Liver (tissue), 9 donors: ENCODE measurements around the gene FGF3. TPM values are rescaled to one million over a fixed set of nuclear protein-coding genes. Genes with fewer than 3 reads are reported as not detected.

Experiments
- DNase-seq: peaks from one replicate; pipeline ENCODE4 v3.0.0-alpha.2; 2017; ENCODE audit warnings: low spot score
- H3K27ac ChIP-seq, 2 donors: one replicate each; pipeline ENCODE4 v1.7.0; 2013; ENCODE audit warnings: inconsistent platforms in 2 of 2, low read length in 2 of 2, control low read depth in 1 of 2, low read depth in 1 of 2, mild to moderate bottlenecking in 1 of 2
- H3K27me3 ChIP-seq, 4 donors: one replicate each; pipeline versions ENCODE4 v1.6.1 to v1.7.0; 2013; ENCODE audit warnings: low read length in 3 of 4, inconsistent platforms in 1 of 4, mild to moderate bottlenecking in 1 of 4, moderate library complexity in 1 of 4; ENCODE audit not compliant: control insufficient read depth in 4 of 4, insufficient read depth in 4 of 4
- H3K36me3 ChIP-seq, 4 donors: one replicate each; pipeline versions ENCODE4 v1.6.1 to v1.7.0; 2013; ENCODE audit warnings: low read length in 3 of 4, mild to moderate bottlenecking in 3 of 4, low read depth in 1 of 4, moderate library complexity in 1 of 4; ENCODE audit not compliant: control insufficient read depth in 4 of 4, insufficient read depth in 3 of 4
- H3K4me1 ChIP-seq, 4 donors: one replicate each; pipeline versions ENCODE4 v1.6.1 to v1.7.0; 2013; ENCODE audit warnings: low read length in 3 of 4, mild to moderate bottlenecking in 3 of 4, moderate library complexity in 1 of 4; ENCODE audit not compliant: control insufficient read depth in 4 of 4, insufficient read depth in 4 of 4
- H3K4me3 ChIP-seq, 3 donors: one replicate each; pipeline versions ENCODE4 v1.6.1 to v1.7.0; 2013; ENCODE audit warnings: low read length in 3 of 3, control low read depth in 1 of 3, low read depth in 1 of 3, mild to moderate bottlenecking in 1 of 3
- H3K9ac ChIP-seq, 2 donors: one replicate each; pipeline ENCODE4 v1.7.0; 2013; ENCODE audit warnings: low read length in 2 of 2, mild to moderate bottlenecking in 2 of 2, moderate library complexity in 2 of 2, control low read depth in 1 of 2, low read depth in 1 of 2
- H3K9me3 ChIP-seq, 4 donors: one replicate each; pipeline versions ENCODE4 v1.6.1 to v1.7.0; 2013; ENCODE audit warnings: low read length in 3 of 4; ENCODE audit not compliant: control insufficient read depth in 4 of 4
- EGR1 ChIP-seq, 2 donors: IDR thresholded peaks; 2 replicates each; pipeline ENCODE4 v1.6.1; 2016 to 2018; ENCODE audit warnings: antibody characterized with exemption in 2 of 2, low read depth in 2 of 2
- FOXA1 ChIP-seq: IDR thresholded peaks from 2 replicates; pipeline ENCODE4 v1.6.1; 2016; ENCODE audit warnings: antibody characterized with exemption
- FOXA2 ChIP-seq: IDR thresholded peaks from 2 replicates; pipeline ENCODE4 v1.6.1; 2016; ENCODE audit warnings: antibody characterized with exemption
- HNF4A ChIP-seq, 2 donors: conservative IDR thresholded peaks; 2 replicates each; pipeline ENCODE4 v1.6.1; 2016; ENCODE audit warnings: antibody characterized with exemption in 2 of 2, mild to moderate bottlenecking in 2 of 2
- HNF4G ChIP-seq: IDR thresholded peaks from 2 replicates; pipeline ENCODE4 v1.6.1; 2016; ENCODE audit warnings: antibody characterized with exemption
- JUND ChIP-seq, 2 donors: IDR thresholded peaks; 2 replicates each; pipeline ENCODE4 v1.6.1; 2016; ENCODE audit warnings: antibody characterized with exemption in 2 of 2
- MAX ChIP-seq: IDR thresholded peaks from 2 replicates; pipeline ENCODE4 v1.6.1; 2016; ENCODE audit warnings: antibody characterized with exemption
- RAD21 ChIP-seq, 2 donors: IDR thresholded peaks; 2 replicates each; pipeline ENCODE4 v1.6.1; 2016; ENCODE audit warnings: antibody characterized with exemption in 2 of 2, mild to moderate bottlenecking in 2 of 2
- REST ChIP-seq: IDR thresholded peaks from 2 replicates; pipeline ENCODE4 v1.6.1; 2016; ENCODE audit warnings: antibody characterized with exemption, mild to moderate bottlenecking
- RXRA ChIP-seq, 2 donors: IDR thresholded peaks; 2 replicates each; pipeline ENCODE4 v1.6.1; 2017 to 2018; ENCODE audit warnings: antibody characterized with exemption in 2 of 2, mild to moderate bottlenecking in 1 of 2
- SP1 ChIP-seq: IDR thresholded peaks from 2 replicates; pipeline ENCODE4 v1.6.1; 2018; ENCODE audit warnings: antibody characterized with exemption, mild to moderate bottlenecking
- YY1 ChIP-seq: IDR thresholded peaks from 2 replicates; pipeline ENCODE4 v1.6.1; 2016; ENCODE audit warnings: antibody characterized with exemption, mild to moderate bottlenecking
- WGBS: extraction: QIAGEN DNeasy Blood & Tissue Kit; methylation state at CpG from one replicate; pipeline ENCODE4 v1.1.7; 2013; 5-methylcytosine and 5-hydroxymethylcytosine counted together
- polyA plus RNA-seq, 2 donors: library from polyadenylated mRNA; stranded (reverse) in 1 of 2; unstranded in 1 of 2; fragments of 200-250 nt in 1 of 2; fragments of >200 nt in 1 of 2; fragmentation: Nextera tagmentation in 1 of 2; extraction: Ambion mirVana in 1 of 2; gene quantifications; one replicate each; pipeline versions ENCODE4 v1.2.1 to v1.2.3, GENCODE V29; 2013 to 2015
- total RNA-seq, 2 donors: library from RNA; depleted of rRNA; stranded (reverse); fragments of >200 nt; gene quantifications; one replicate each; pipeline ENCODE4 v1.2.3, GENCODE V29; 2014
- TF ChIP-seq, protein P1 (sequence below): IDR thresholded peaks from 2 replicates; pipeline ENCODE4 v1.6.1; 2016; ENCODE audit warnings: antibody characterized with exemption
- TF ChIP-seq, protein P2 (sequence below): IDR thresholded peaks from 2 replicates; pipeline ENCODE4 v1.6.1; 2016; ENCODE audit warnings: antibody characterized with exemption
- donor health status: healthy.
- donor health status: healthy.
- donor health status: healthy.
- donor health status: healthy.
- donor health status: healthy.

Gene FGF3
- total and polyA plus RNA-seq, 4 donors, result not detected

DNA sequence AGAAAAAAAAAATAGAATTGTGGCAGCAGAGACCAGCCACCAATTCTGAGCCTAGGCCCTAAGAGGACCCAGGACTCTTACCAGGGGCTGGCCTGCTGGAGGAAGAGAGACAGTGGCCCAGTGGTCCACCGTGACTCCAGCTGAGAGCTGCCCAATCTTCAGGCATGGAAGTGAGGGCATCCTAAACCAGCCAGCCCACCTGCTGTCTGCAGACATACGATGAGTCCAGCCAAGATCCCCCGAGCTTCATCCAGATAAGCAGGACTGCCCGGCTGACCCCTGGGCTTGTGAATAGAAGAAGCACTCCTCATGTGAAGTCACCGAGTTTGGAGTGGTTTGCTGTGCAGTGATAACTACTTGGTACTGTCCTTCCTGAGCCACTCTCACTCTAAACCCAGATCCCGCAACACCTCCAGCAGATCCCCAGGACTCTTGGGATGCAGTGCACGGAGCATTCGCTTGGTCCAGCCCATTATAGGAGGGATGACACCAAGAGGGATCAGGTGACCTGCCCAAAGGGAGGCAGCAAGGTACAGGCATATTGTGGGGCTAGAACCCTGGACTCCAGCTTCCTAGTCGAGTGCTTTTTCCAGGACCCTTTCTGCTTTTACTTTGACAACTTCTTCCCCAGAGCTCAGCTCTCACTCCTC, 41.7 kb upstream of the FGF3 start:
- Histone ChIP-seq H3K27ac (no peak overlapping the region), H3K9ac (no peak overlapping the region), H3K36me3 (no peaks in the 10 kb centered on the region), H3K4me3 (no peak overlapping the region), H3K4me1 (peaks cover 0 to 4% (median 0%) of the 10 kb centered on the region in 4 donors), H3K27me3 (no peaks in the 10 kb centered on the region), H3K9me3 (no peaks in the 10 kb centered on the region)
- TF ChIP-seq, protein P1, sequence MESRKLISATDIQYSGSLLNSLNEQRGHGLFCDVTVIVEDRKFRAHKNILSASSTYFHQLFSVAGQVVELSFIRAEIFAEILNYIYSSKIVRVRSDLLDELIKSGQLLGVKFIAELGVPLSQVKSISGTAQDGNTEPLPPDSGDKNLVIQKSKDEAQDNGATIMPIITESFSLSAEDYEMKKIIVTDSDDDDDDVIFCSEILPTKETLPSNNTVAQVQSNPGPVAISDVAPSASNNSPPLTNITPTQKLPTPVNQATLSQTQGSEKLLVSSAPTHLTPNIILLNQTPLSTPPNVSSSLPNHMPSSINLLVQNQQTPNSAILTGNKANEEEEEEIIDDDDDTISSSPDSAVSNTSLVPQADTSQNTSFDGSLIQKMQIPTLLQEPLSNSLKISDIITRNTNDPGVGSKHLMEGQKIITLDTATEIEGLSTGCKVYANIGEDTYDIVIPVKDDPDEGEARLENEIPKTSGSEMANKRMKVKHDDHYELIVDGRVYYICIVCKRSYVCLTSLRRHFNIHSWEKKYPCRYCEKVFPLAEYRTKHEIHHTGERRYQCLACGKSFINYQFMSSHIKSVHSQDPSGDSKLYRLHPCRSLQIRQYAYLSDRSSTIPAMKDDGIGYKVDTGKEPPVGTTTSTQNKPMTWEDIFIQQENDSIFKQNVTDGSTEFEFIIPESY, result no peak
- TF ChIP-seq MAX (no peak), RAD21 (IDR thresholded peaks at IDR 0.05) (no peak), RXRA (IDR thresholded peaks at IDR 0.05) (no peak)
- no peak for DNase-seq
- WGBS, result 86% methylated on average over 9 of the region's 9 CpGs

DNA sequence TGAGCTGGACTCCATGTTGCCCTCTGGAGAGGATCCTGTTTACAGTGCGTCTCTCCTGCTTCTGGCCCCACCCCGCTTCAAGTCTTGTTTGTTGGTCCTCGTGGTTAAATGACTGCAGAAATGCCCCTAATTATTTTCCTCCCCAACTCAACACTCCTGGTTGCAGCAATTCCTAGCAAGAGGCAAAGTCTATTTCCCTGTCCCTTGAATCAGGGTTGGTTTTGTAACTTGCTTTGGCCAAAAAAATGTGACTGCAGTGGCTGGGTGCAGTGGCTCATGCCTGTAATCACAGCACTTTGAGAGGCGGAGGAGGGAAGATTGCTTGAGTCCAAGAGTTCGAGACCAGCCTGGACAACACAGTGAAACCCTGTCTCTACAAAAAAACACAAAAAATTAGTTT, 41.0 kb upstream of the FGF3 start:
- no peaks in the 10 kb centered on the region for H3K9me3 ChIP-seq
- TF ChIP-seq FOXA2 (no peak), RXRA (IDR thresholded peaks at IDR 0.05) (peak; percentile 44 to 73), HNF4G (peak; percentile 47), MAX (no peak), HNF4A (conservative IDR thresholded peaks at IDR 0.05) (peak; percentile 71 to 83), SP1 (peak; percentile 64)
- peak overlapping the region in 1 of 2 donors; percentile 7 for H3K27ac ChIP-seq
- 34% methylated on average over 5 of the region's 5 CpGs for WGBS
- H3K27me3 ChIP-seq, result no peaks in the 10 kb centered on the region
- H3K4me1 ChIP-seq, result peaks cover 0 to 6% (median 0%) of the 10 kb centered on the region in 4 donors
- DNase-seq, result no peak
- H3K9ac ChIP-seq, result no peak overlapping the region
- H3K4me3 ChIP-seq, result no peak overlapping the region
- H3K36me3 ChIP-seq, result no peaks in the 10 kb centered on the region

- DNase-seq, result no peak
- H3K36me3 ChIP-seq, result no peaks in the 10 kb centered on the region
- H3K27ac ChIP-seq, result no peak overlapping the region
- WGBS, result 90% methylated on average over 12 of the region's 12 CpGs
- peaks cover 0 to 6% (median 0%) of the 10 kb centered on the region in 4 donors for H3K4me1 ChIP-seq
- TF ChIP-seq, protein P2, sequence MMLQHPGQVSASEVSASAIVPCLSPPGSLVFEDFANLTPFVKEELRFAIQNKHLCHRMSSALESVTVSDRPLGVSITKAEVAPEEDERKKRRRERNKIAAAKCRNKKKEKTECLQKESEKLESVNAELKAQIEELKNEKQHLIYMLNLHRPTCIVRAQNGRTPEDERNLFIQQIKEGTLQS, result no peak
- TF ChIP-seq, protein P1, result no peak
- TF ChIP-seq REST (no peak), HNF4G (no peak), YY1 (no peak), EGR1 (IDR thresholded peaks at IDR 0.05; ENCODE audit: low read depth in 2 of 2) (no peak), FOXA1 (no peak), RXRA (IDR thresholded peaks at IDR 0.05) (no peak), FOXA2 (no peak), JUND (IDR thresholded peaks at IDR 0.05) (no peak)
- H3K9ac ChIP-seq, result no peak overlapping the region
- H3K27me3 ChIP-seq, result no peaks in the 10 kb centered on the region
- H3K4me3 ChIP-seq, result no peak overlapping the region
- H3K9me3 ChIP-seq, result no peaks in the 10 kb centered on the region
Observed at GRCh38 chr11:69859275-69859934, 40.2 kb upstream of the FGF3 start.
